Loucy (cell line): ENCODE measurements around the gene ALAD.

Experiments
- EZH2phosphoT487 ChIP-seq: fragments of 200-600 bp; IDR thresholded peaks from 2 replicates; pipeline ENCODE4 v1.6.1; 2018; ENCODE audit warnings: antibody characterized with exemption, mild to moderate bottlenecking, moderate library complexity, borderline replicate concordance
- TF ChIP-seq, protein P1 (sequence below): fragments of 200-600 bp; sonication (generic); conservative IDR thresholded peaks from 2 replicates; pipeline ENCODE4 v1.5.1; 2014; ENCODE audit warnings: mild to moderate bottlenecking, antibody characterized with exemption, low read length

- TF ChIP-seq, protein P1, sequence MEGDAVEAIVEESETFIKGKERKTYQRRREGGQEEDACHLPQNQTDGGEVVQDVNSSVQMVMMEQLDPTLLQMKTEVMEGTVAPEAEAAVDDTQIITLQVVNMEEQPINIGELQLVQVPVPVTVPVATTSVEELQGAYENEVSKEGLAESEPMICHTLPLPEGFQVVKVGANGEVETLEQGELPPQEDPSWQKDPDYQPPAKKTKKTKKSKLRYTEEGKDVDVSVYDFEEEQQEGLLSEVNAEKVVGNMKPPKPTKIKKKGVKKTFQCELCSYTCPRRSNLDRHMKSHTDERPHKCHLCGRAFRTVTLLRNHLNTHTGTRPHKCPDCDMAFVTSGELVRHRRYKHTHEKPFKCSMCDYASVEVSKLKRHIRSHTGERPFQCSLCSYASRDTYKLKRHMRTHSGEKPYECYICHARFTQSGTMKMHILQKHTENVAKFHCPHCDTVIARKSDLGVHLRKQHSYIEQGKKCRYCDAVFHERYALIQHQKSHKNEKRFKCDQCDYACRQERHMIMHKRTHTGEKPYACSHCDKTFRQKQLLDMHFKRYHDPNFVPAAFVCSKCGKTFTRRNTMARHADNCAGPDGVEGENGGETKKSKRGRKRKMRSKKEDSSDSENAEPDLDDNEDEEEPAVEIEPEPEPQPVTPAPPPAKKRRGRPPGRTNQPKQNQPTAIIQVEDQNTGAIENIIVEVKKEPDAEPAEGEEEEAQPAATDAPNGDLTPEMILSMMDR, result no peak
- TF ChIP-seq EZH2phosphoT487, result no peak
These were observed 8.4 kb upstream of the ALAD start for GRCh38 chr9:113409481-113409880.
